ENCODE data around the gene SLC6A18.

DNA sequence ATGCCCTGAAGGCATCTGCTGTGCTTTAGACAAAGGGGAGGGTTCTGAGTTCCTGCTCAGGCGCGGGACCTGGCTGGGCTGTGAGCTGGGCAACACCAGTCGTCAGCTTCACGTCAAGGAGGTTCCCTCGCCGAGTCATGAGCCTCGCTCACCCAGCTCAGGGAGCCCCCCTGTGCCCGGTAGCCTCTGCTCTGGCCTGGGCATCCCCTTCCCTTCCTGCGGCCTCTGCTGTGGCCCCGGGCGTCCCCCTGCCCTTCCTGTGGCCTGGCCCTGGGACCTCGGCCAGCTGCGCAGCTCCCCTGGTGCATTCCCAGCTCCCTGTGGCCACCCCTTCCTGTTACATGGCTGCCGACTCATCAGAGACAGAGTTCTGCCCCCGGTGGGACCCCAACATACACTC, 39.8 kb downstream of the SLC6A18 start:
- no peak for TF ChIP-seq POLR2A (IDR thresholded peaks at IDR 0.05; ENCODE audit: low read depth, low read length)
- no peak for TF ChIP-seq POLR2AphosphoS5 (IDR thresholded peaks at IDR 0.05; ENCODE audit: low read depth, low read length)
- TF ChIP-seq TAF1 (IDR thresholded peaks at IDR 0.05; ENCODE audit: low read depth, low read length): no peak
